Gastrocnemius medialis (tissue), 4 donors: ENCODE measurements around the gene TTC5. TPM values are rescaled to one million over a fixed set of nuclear protein-coding genes. Genes with fewer than 3 reads are reported as not detected.

ENCODE experiments used
- ATAC-seq, 2 donors: fragments of 150-250 bp; one replicate each; pipeline ENCODE4 v1.9.1; 2016
- DNase-seq, 2 donors: peaks; one replicate each; pipeline ENCODE4 v3.0.0-alpha.2; 2019
- H3K27ac ChIP-seq, 4 donors: fragments of 200-600 bp; sonication (generic); 1 replicate in 1 of 4; 2 replicates in 3 of 4; pipeline ENCODE4 v1.5.1; 2016 to 2018; ENCODE audit warnings: mild to moderate bottlenecking in 2 of 4, moderate library complexity in 1 of 4
- H3K27me3 ChIP-seq, 3 donors: fragments of 200-600 bp; sonication (generic) in 2 of 3; 1 replicate in 1 of 3; 2 replicates in 2 of 3; pipeline versions ENCODE4 v1.5.1 to v1.6.0; 2016 to 2019; ENCODE audit warnings: mild to moderate bottlenecking in 1 of 3, moderate library complexity in 1 of 3
- H3K36me3 ChIP-seq, 2 donors: fragments of 200-600 bp; sonication (generic) in 1 of 2; one replicate each; pipeline ENCODE4 v1.5.1; 2017 to 2018
- H3K4me1 ChIP-seq, 2 donors: fragments of 200-600 bp; sonication (generic) in 1 of 2; one replicate each; pipeline ENCODE4 v1.5.1; 2016 to 2017; ENCODE audit warnings: mild to moderate bottlenecking in 2 of 2
- H3K4me3 ChIP-seq, 4 donors: fragments of 200-600 bp; sonication (generic) in 3 of 4; 1 replicate in 1 of 4; 2 replicates in 3 of 4; pipeline ENCODE4 v1.5.1; 2016 to 2019; ENCODE audit warnings: mild to moderate bottlenecking in 2 of 4
- H3K9me3 ChIP-seq, 3 donors: fragments of 200-600 bp; sonication (generic) in 2 of 3; 1 replicate in 1 of 3; 2 replicates in 2 of 3; pipeline ENCODE4 v1.5.1; 2016 to 2019
- CTCF ChIP-seq, 5 experiments: fragments of 450-650 bp in 3 of 5; fragments of 200-600 bp in 2 of 5; sonication (generic) in 2 of 5; IDR thresholded peaks in 4 of 5; conservative IDR thresholded peaks in 1 of 5; 1 replicate in 4 of 5; 2 replicates in 1 of 5; pipeline ENCODE4 v1.5.1; 2016 to 2019; ENCODE audit warnings: antibody characterized with exemption in 5 of 5, mild to moderate bottlenecking in 3 of 5, moderate library complexity in 3 of 5
- POLR2A ChIP-seq, 2 donors: fragments of 450-650 bp; IDR thresholded peaks; one replicate each; pipeline ENCODE4 v1.6.1; 2017; ENCODE audit warnings: antibody characterized with exemption in 2 of 2, mild to moderate bottlenecking in 2 of 2, moderate library complexity in 2 of 2
- in situ Hi-C, 4 donors: fragments of 200-750 bp; cut with MboI; loops; one replicate each; pipeline versions ENCODE4 v1.15.0 to v1.8.0; 2017; ENCODE audit warnings: low sequenced_read_pairs in 4 of 4
- intact Hi-C: fragments of 100-400 bp; cut with DNase I; formaldehyde crosslinking; loops from one replicate; pipeline ENCODE4 v1.15.1; 2023; ENCODE audit warnings: low total_unique reads
- total RNA-seq, 4 donors: library from RNA; depleted of rRNA; stranded (reverse); fragments of >200 nt; gene quantifications; one replicate each; pipeline versions ENCODE4 v1.1.0 to v1.2.3, GENCODE V29; 2016

TTC5 gene
- total RNA-seq, result 1 to 10 TPM; 3.7 to 6.3 (median 4.8) TPM

GRCh38 chr14:20305265-20306078, at the start of gene TTC5:
Gene TTC5, minus strand, starts transcription at chr14:20305951. Its CDS starts 14 bp downstream, at chr14:20305937.
- no peaks in the 10 kb centered on the region for H3K27me3 ChIP-seq
- ATAC-seq (peak; percentile 94 to 98), DNase-seq (peak; percentile 61 to 76)
- H3K36me3 ChIP-seq, result peaks cover 0 to 15% of the 10 kb centered on the region in 2 donors
- H3K27ac ChIP-seq, result peak within 1 kb of the TSS; percentile 31 to 62 (median 51)
- peak; percentile 64 to 90 (median 82) for TF ChIP-seq CTCF (IDR thresholded peaks at IDR 0.05 in 4 of 5, conservative IDR thresholded peaks at IDR 0.05 in 1 of 5)
- no peak for TF ChIP-seq POLR2A (IDR thresholded peaks at IDR 0.05)
- in situ Hi-C loops, result no loop called here
- intact Hi-C loops, result loop anchor here (5.0 kb wide), 1 partner anchor 307 kb away; no protein-coding TSS in a partner anchor
- peaks cover 10 to 13% of the 10 kb centered on the region in 2 donors for H3K4me1 ChIP-seq
- H3K9me3 ChIP-seq, result no peaks in the 10 kb centered on the region
- H3K4me3 ChIP-seq, result peak within 1 kb of the TSS; percentile 57 to 81 (median 73)

- no peak for TF ChIP-seq CTCF (IDR thresholded peaks at IDR 0.05 in 4 of 5, conservative IDR thresholded peaks at IDR 0.05 in 1 of 5)
- no peak for TF ChIP-seq POLR2A (IDR thresholded peaks at IDR 0.05)
- in situ Hi-C loops (loop anchor here in 2 of 4 donors (25.0 kb wide), 1 partner anchor 1061 kb away; no protein-coding TSS in a partner anchor), intact Hi-C loops (no loop called here)
- Histone ChIP-seq H3K9me3 (no peaks in the 10 kb centered on the region), H3K4me3 (no peak overlapping the region), H3K27ac (no peak overlapping the region), H3K27me3 (no peaks in the 10 kb centered on the region), H3K4me1 (no peaks in the 10 kb centered on the region), H3K36me3 (peaks cover 2 to 81% of the 10 kb centered on the region in 2 donors)
- ATAC-seq, result no peak
- DNase-seq, result no peak
Observed at GRCh38 chr14:20350860-20351259, 45.1 kb upstream of the TTC5 start.

GRCh38 chr14:20350282-20350681, 44.5 kb upstream of the TTC5 start:
- H3K4me1 ChIP-seq, result no peaks in the 10 kb centered on the region
- H3K27me3 ChIP-seq, result no peaks in the 10 kb centered on the region
- no peak for ATAC-seq
- H3K36me3 ChIP-seq, result peaks cover 2 to 79% of the 10 kb centered on the region in 2 donors
- H3K9me3 ChIP-seq, result no peaks in the 10 kb centered on the region
- no peak for DNase-seq
- H3K4me3 ChIP-seq, result no peak overlapping the region
- TF ChIP-seq POLR2A (IDR thresholded peaks at IDR 0.05) (no peak), CTCF (IDR thresholded peaks at IDR 0.05 in 4 of 5, conservative IDR thresholded peaks at IDR 0.05 in 1 of 5) (no peak)
- in situ Hi-C loops (loop anchor here in 2 of 4 donors (25.0 kb wide), 1 partner anchor 1062 kb away; no protein-coding TSS in a partner anchor), intact Hi-C loops (no loop called here)
- H3K27ac ChIP-seq, result no peak overlapping the region

- H3K4me3 ChIP-seq, result no peak overlapping the region
- no peaks in the 10 kb centered on the region for H3K27me3 ChIP-seq
- H3K4me1 ChIP-seq, result peaks cover 5 to 10% of the 10 kb centered on the region in 2 donors
- TF ChIP-seq POLR2A (IDR thresholded peaks at IDR 0.05) (no peak), CTCF (IDR thresholded peaks at IDR 0.05 in 4 of 5, conservative IDR thresholded peaks at IDR 0.05 in 1 of 5) (no peak)
- H3K36me3 ChIP-seq, result peaks cover 2 to 55% of the 10 kb centered on the region in 2 donors
- no peak for ATAC-seq
- DNase-seq, result no peak
- in situ Hi-C loops, result loop anchor here (5.0 to 25.0 kb wide), 5 partner anchors 65 to 640 kb away; partner anchors contain the start of genes APEX1 (in 3 of the 4), OSGEP (in 3 of the 4), PIP4P1 (in 3 of the 4) and PNP (in 3 of the 4)
- no peak overlapping the region for H3K27ac ChIP-seq
- H3K9me3 ChIP-seq, result no peaks in the 10 kb centered on the region
- intact Hi-C loops, result loop anchor here (10.0 kb wide), 1 partner anchor 757 kb away; the partner anchor contains the start of gene TMEM253
Observed at GRCh38 chr14:20347747-20348146, 42.0 kb upstream of the TTC5 start.
